Tibial artery (tissue), 4 donors: ENCODE measurements around the gene ACSL6.

Source experiments
- DNase-seq, 2 donors: peaks; one replicate each; pipeline ENCODE4 v3.0.0-alpha.2; 2019
- H3K27ac ChIP-seq, 2 donors: fragments of 200-600 bp; sonication (generic) in 1 of 2; 1 replicate in 1 of 2; 2 replicates in 1 of 2; pipeline ENCODE4 v1.5.1; 2018 to 2019; ENCODE audit warnings: mild to moderate bottlenecking in 1 of 2
- H3K27me3 ChIP-seq, 2 donors: fragments of 200-600 bp; sonication (generic) in 1 of 2; one replicate each; pipeline versions ENCODE4 v1.5.1 to v1.6.0; 2016 to 2019
- H3K36me3 ChIP-seq, 3 donors: fragments of 200-600 bp; sonication (generic) in 2 of 3; one replicate each; pipeline ENCODE4 v1.5.1; 2016 to 2019; ENCODE audit warnings: mild to moderate bottlenecking in 2 of 3
- H3K4me1 ChIP-seq, 4 donors: fragments of 200-600 bp; sonication (generic) in 2 of 4; 1 replicate in 3 of 4; 2 replicates in 1 of 4; pipeline ENCODE4 v1.5.1; 2016 to 2019
- H3K4me3 ChIP-seq, 2 donors: fragments of 200-600 bp; sonication (generic) in 1 of 2; 1 replicate in 1 of 2; 2 replicates in 1 of 2; pipeline ENCODE4 v1.5.1; 2018 to 2019; ENCODE audit warnings: mild to moderate bottlenecking in 2 of 2
- H3K9me3 ChIP-seq, 3 donors: fragments of 200-600 bp; sonication (generic) in 1 of 3; one replicate each; pipeline ENCODE4 v1.5.1; 2016 to 2019
- CTCF ChIP-seq, 2 experiments: fragments of 200-600 bp in 1 of 2; fragments of 450-650 bp in 1 of 2; IDR thresholded peaks; one replicate each; pipeline ENCODE4 v1.5.1; 2017 to 2019; ENCODE audit warnings: antibody characterized with exemption in 2 of 2, mild to moderate bottlenecking in 1 of 2, moderate library complexity in 1 of 2
- intact Hi-C: fragments of 100-400 bp; cut with DNase I; formaldehyde crosslinking; loops from one replicate; pipeline ENCODE4 v1.15.0; 2023; ENCODE audit warnings: low total_unique reads

ACSL6 gene

GRCh38 chr5:131965826-131966415, 45.5 kb downstream of the ACSL6 start:
- Histone ChIP-seq H3K36me3 (no peaks in the 10 kb centered on the region), H3K4me1 (no peaks in the 10 kb centered on the region), H3K9me3 (no peaks in the 10 kb centered on the region), H3K27me3 (no peaks in the 10 kb centered on the region), H3K27ac (no peak overlapping the region), H3K4me3 (no peak overlapping the region)
- DNase-seq = no peak
- intact Hi-C loops = no loop called here
- no peak for TF ChIP-seq CTCF (IDR thresholded peaks at IDR 0.05)

GRCh38 chr5:131959906-131960305, 51.6 kb downstream of the ACSL6 start:
- intact Hi-C loops = no loop called here
- Histone ChIP-seq H3K4me3 (no peak overlapping the region), H3K4me1 (no peaks in the 10 kb centered on the region), H3K36me3 (no peaks in the 10 kb centered on the region), H3K9me3 (no peaks in the 10 kb centered on the region), H3K27ac (no peak overlapping the region), H3K27me3 (no peaks in the 10 kb centered on the region)
- DNase-seq = no peak
- TF ChIP-seq CTCF (IDR thresholded peaks at IDR 0.05) = no peak

GRCh38 chr5:131959136-131959535, 52.3 kb downstream of the ACSL6 start:
- intact Hi-C loops = no loop called here
- Histone ChIP-seq H3K4me1 (no peaks in the 10 kb centered on the region), H3K4me3 (no peak overlapping the region)

DNA sequence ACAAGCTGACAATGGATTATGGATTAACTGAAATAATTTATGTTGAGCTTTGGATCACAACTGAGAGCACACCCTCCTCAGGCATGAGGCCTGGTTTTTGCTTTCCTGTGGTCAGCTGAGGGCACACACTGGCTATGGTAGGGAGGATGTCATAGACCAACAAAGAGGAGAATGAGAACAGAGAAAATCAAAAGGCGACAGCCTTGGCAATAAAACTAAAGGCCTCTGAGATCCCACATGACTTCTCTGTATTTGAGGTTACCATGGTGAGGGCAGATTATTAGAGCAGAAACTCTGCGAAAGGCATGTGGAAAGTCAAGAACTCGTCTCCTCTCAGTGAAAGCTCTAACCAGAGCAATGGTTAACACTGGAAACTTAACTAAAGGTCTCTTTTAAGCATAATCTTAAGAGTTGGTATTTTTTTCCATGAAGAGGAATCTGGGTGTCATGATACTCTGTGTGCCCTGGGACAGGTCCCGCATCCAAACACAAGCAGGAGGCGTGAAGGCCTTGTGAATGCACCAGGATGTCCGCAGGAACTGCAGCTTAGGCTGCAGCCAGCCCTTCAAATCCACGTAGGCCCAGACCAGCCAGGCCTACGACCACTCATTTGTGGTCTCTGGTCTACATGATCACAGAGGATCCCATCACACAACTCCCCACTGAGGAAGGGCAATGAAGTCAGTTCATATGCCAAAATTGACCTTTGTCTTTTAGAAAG, 53.6 kb downstream of the ACSL6 start:
- Histone ChIP-seq H3K9me3 (no peaks in the 10 kb centered on the region), H3K4me1 (no peaks in the 10 kb centered on the region), H3K4me3 (no peak overlapping the region), H3K36me3 (no peaks in the 10 kb centered on the region), H3K27me3 (no peaks in the 10 kb centered on the region), H3K27ac (no peak overlapping the region)
- DNase-seq = no peak
- no peak for TF ChIP-seq CTCF (IDR thresholded peaks at IDR 0.05)
- intact Hi-C loops = no loop called here

More at GRCh38 chr5:131959136-131959535, 52.3 kb downstream of the ACSL6 start:
- TF ChIP-seq CTCF (IDR thresholded peaks at IDR 0.05) = no peak
- Histone ChIP-seq H3K36me3 (no peaks in the 10 kb centered on the region), H3K27me3 (no peaks in the 10 kb centered on the region), H3K9me3 (no peaks in the 10 kb centered on the region), H3K27ac (no peak overlapping the region)
- DNase-seq = no peak

DNA sequence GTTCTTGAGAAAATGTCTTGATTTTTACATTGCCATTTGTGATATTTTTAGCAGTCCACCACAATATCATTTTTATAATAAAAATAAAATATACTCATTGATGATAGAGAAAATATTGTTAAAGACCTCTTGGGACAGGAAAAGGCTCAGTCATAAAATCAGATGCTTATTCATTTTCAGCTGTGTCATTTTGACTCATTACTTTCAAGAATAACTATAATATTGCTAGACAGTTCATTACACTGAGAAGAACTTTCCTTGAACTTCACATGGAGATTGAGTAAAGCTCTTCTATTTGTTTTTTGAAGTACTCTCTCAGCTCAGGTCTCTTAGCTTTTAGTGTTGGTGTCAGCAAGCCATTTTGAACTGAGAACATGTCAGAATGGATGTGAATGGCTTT, 57.5 kb downstream of the ACSL6 start:
- Histone ChIP-seq H3K27ac (no peak overlapping the region), H3K4me1 (no peaks in the 10 kb centered on the region), H3K9me3 (no peaks in the 10 kb centered on the region), H3K36me3 (no peaks in the 10 kb centered on the region), H3K4me3 (no peak overlapping the region), H3K27me3 (no peaks in the 10 kb centered on the region)
- DNase-seq = no peak
- intact Hi-C loops = no loop called here
- TF ChIP-seq CTCF (IDR thresholded peaks at IDR 0.05) = no peak
